Heart right ventricle (tissue), 16 donors: ENCODE results near the gene FAM240B. TPM values are rescaled to one million over a fixed set of nuclear protein-coding genes. Genes with fewer than 3 reads are reported as not detected.

ENCODE experiments used
- ATAC-seq, 8 donors: fragments of 200-7000 bp; cut with Tn5 transposase; one replicate each; pipeline ENCODE4 v1.9.1; 2020; ENCODE audit warnings: mild to moderate bottlenecking in 8 of 8, moderate library complexity in 8 of 8, moderate number of reproducible peaks in 1 of 8
- DNase-seq, 2 donors: peaks; one replicate each; pipeline ENCODE4 v3.0.0-alpha.2; 2020
- H3K27ac ChIP-seq, 10 donors: fragments of 200-600 bp; sonication (generic) in 2 of 10; one replicate each; pipeline versions ENCODE4 v1.5.0 to v1.8.0; 2020 to 2022; ENCODE audit warnings: mild to moderate bottlenecking in 3 of 10
- H3K27me3 ChIP-seq, 7 donors: fragments of 200-600 bp; one replicate each; pipeline ENCODE4 v1.8.0; 2021 to 2022; ENCODE audit warnings: mild to moderate bottlenecking in 2 of 7
- H3K36me3 ChIP-seq, 9 donors: fragments of 200-600 bp; sonication (generic) in 1 of 9; one replicate each; pipeline versions ENCODE4 v1.5.0 to v1.8.0; 2020 to 2022; ENCODE audit warnings: mild to moderate bottlenecking in 2 of 9
- H3K4me1 ChIP-seq, 9 donors: fragments of 200-600 bp; sonication (generic) in 1 of 9; one replicate each; pipeline versions ENCODE4 v1.5.0 to v1.8.0; 2020 to 2022; ENCODE audit warnings: mild to moderate bottlenecking in 4 of 9
- H3K4me3 ChIP-seq, 10 donors: fragments of 200-600 bp; sonication (generic) in 2 of 10; one replicate each; pipeline versions ENCODE4 v1.5.0 to v1.8.0; 2020 to 2022; ENCODE audit warnings: mild to moderate bottlenecking in 7 of 10, moderate library complexity in 2 of 10
- H3K9me3 ChIP-seq, 11 donors: fragments of 200-600 bp in 10 of 11; sonication (generic) in 2 of 11; one replicate each; pipeline versions ENCODE4 v1.5.0 to v1.8.0; 2013 to 2022; ENCODE audit warnings: mild to moderate bottlenecking in 2 of 11, control low read depth in 1 of 11, moderate library complexity in 1 of 11
- CTCF ChIP-seq, 9 donors: fragments of 200-600 bp; sonication (generic) in 2 of 9; IDR thresholded peaks; one replicate each; pipeline versions ENCODE4 v1.5.0 to v1.8.0; 2021 to 2022; ENCODE audit warnings: antibody characterized with exemption in 9 of 9, mild to moderate bottlenecking in 5 of 9, moderate library complexity in 1 of 9
- WGBS, 2 donors: extraction: QIAGEN DNeasy Blood & Tissue Kit; methylation state at CpG; one replicate each; pipeline ENCODE4 v1.1.7; 2013; ENCODE audit warnings: inconsistent platforms in 1 of 2; 5-methylcytosine and 5-hydroxymethylcytosine counted together
- intact Hi-C, 10 donors: fragments of 100-400 bp; cut with DNase I; formaldehyde crosslinking; loops; one replicate each; pipeline versions ENCODE4 v1.11.1 to v1.14.2; 2022
- long read RNA-seq, 3 donors: library from polyadenylated mRNA; unstranded; transcript quantifications; one replicate each; pipeline ENCODE4 v2.0.0, GENCODE V29; 2020 to 2021
- polyA plus RNA-seq, 2 donors: library from polyadenylated mRNA; stranded (reverse); fragments of 200-250 nt; gene quantifications; one replicate each; pipeline ENCODE4 v1.2.3, GENCODE V29; 2013
- total RNA-seq, 10 donors: library from RNA; stranded (reverse); fragmentation: NEBNext Ultra II Directional in 3 of 10; extraction: Animal tissue kit (Norgen Biotek cat#: 25700) in 3 of 10; gene quantifications; one replicate each; pipeline versions ENCODE4 v1.2.1 to v1.2.4, GENCODE V29; 2021 to 2023
- donor health status: Arrhythmogenic right ventricular cardiomyopathy.
- donor health status: ischemic (EF 13 %, LVEDD 7.1; RV severe dilation, severe dysfunction).
- donor health status: healthy with polysubstance abuse.
- donor health status: DM: no; HTN: yes; CAD: no.
- donor health status: DM: no; HTN: no; CAD: no.
- donor health status: ischemic (EF 25% LVEDD 6.9; RV normal size, moderate dysfunction).
- donor health status: ischemic (EF 25% LVEDD 5.7; RV mildly dilated, moderate dysfunction).
- donor health status: healthy.
- donor health status: DM: yes; HTN: yes; CAD: no.
- donor health status: Ischemic cardiomyopathy.
- donor health status: ischemic (EF 35%, LVEDD 5.7; RV mildly dilated, moderate dysfunction).
- donor health status: nonischemic (EF 11% LVEDD 7.7; RV severe dilation, severe dysfunction).
- donor health status: DM: yes; HTN: yes; CAD: no.
- donor health status: PGD.
- donor health status: ischemic (EF 29% LVEDD 5.4; RV normal size, mild dysfunction).
- donor health status: nonischemic (EF 23%, LVEDD 6.1; RV moderate dilation, normal function).

FAM240B gene
- not detected for total RNA-seq
- not detected for polyA plus RNA-seq
- long read RNA-seq, donor 1, result 0 reads
- long read RNA-seq, donor 2, result 0 reads
- long read RNA-seq, donor 3, result 0 reads

- H3K9me3 ChIP-seq, result no peaks in the 10 kb centered on the region
- H3K27me3 ChIP-seq, result no peaks in the 10 kb centered on the region
- WGBS, 2 donors, result 69 to 74% methylated on average over 7 of the region's 7 CpGs
- H3K36me3 ChIP-seq, result no peaks in the 10 kb centered on the region
- H3K4me3 ChIP-seq, result no peak within 1 kb of the TSS
- TF ChIP-seq CTCF (IDR thresholded peaks at IDR 0.05), result no peak
- no peaks in the 10 kb centered on the region for H3K4me1 ChIP-seq
- intact Hi-C loops, result loop anchor here in 1 of 10 donors (10.0 kb wide), 1 partner anchor 305 kb away; no protein-coding TSS in a partner anchor
- H3K27ac ChIP-seq, result no peak within 1 kb of the TSS
- no peak for DNase-seq
- no peak for ATAC-seq
Measured at GRCh38 chr9:38720083-38720745, at the start of gene FAM240B. FAM240B (minus strand) TSS chr9:38720133; CDS start chr9:38703999, 16,134 bp downstream.

- ATAC-seq, result peak in 2 of 8 donors; percentile 49 to 67
Measured at GRCh38 chr9:38768351-38768761, 48.4 kb upstream of the FAM240B start.

GRCh38 chr9:38765101-38765500 lies 45.2 kb upstream of the FAM240B start:
- DNase-seq (no peak), ATAC-seq (no peak)
- no peak overlapping the region for H3K27ac ChIP-seq
- TF ChIP-seq CTCF (IDR thresholded peaks at IDR 0.05), result no peak
- intact Hi-C loops, result no loop called here
- no peaks in the 10 kb centered on the region for H3K4me1 ChIP-seq
- no peak overlapping the region for H3K4me3 ChIP-seq
- H3K36me3 ChIP-seq, result no peaks in the 10 kb centered on the region
- 64 to 66% methylated on average over 4 of the region's 4 CpGs for WGBS, 2 donors
- H3K27me3 ChIP-seq, result no peaks in the 10 kb centered on the region
- peaks cover 0 to 4% (median 0%) of the 10 kb centered on the region in 11 donors for H3K9me3 ChIP-seq

More at GRCh38 chr9:38768351-38768761, 48.4 kb upstream of the FAM240B start:
- H3K27me3 ChIP-seq, result no peaks in the 10 kb centered on the region
- TF ChIP-seq CTCF (IDR thresholded peaks at IDR 0.05), result no peak
- DNase-seq, result no peak
- intact Hi-C loops, result no loop called here
- 72 to 76% methylated on average over 9 of the region's 9 CpGs for WGBS, 2 donors
- H3K4me1 ChIP-seq, result no peaks in the 10 kb centered on the region
- no peak overlapping the region for H3K4me3 ChIP-seq
- H3K9me3 ChIP-seq, result peaks cover 0 to 4% (median 0%) of the 10 kb centered on the region in 11 donors
- no peak overlapping the region for H3K27ac ChIP-seq
- H3K36me3 ChIP-seq, result no peaks in the 10 kb centered on the region

- Histone ChIP-seq H3K27ac (no peak overlapping the region), H3K4me1 (no peaks in the 10 kb centered on the region), H3K36me3 (no peaks in the 10 kb centered on the region), H3K4me3 (no peak overlapping the region), H3K27me3 (no peaks in the 10 kb centered on the region), H3K9me3 (no peaks in the 10 kb centered on the region)
- TF ChIP-seq CTCF (IDR thresholded peaks at IDR 0.05), result no peak
- ATAC-seq (no peak), DNase-seq (no peak)
- 62 to 64% methylated on average over 8 of the region's 8 CpGs for WGBS, 2 donors
- intact Hi-C loops, result no loop called here
Measured at GRCh38 chr9:38761999-38762398, 42.1 kb upstream of the FAM240B start.
